ENCODE data around the gene TTC39C.

The TTC39C gene

DNA sequence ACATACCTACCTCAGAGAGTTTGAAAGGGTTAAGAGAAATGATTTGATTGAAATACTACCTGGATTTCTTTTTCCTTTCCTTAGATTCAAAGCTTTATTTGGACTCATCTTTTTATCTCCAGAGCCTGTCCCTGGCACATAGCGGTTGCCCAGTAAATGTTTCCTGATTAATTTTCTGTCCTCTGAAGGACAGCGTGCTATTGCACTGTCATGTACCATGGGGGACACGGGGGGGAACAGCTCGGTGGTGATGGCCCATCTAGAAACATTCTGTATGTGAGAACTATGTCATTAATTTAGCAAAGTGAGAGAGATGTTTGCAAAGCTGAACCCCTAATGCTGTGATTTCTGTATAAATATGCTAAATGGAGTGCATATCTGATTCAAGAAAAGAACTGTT, 97.9 kb downstream of the TTC39C start:
- TF ChIP-seq YY1 (IDR thresholded peaks at IDR 0.05; ENCODE audit: low read depth), result no peak
- TF ChIP-seq CEBPB (IDR thresholded peaks at IDR 0.05), result no peak
- TF ChIP-seq NFIC (IDR thresholded peaks at IDR 0.05), result no peak
- TF ChIP-seq CREB1 (IDR thresholded peaks at IDR 0.05; ENCODE audit: low read depth), result no peak
- TF ChIP-seq TAF1 (IDR thresholded peaks at IDR 0.05; ENCODE audit: low read depth), result no peak
- TF ChIP-seq, protein P1, sequence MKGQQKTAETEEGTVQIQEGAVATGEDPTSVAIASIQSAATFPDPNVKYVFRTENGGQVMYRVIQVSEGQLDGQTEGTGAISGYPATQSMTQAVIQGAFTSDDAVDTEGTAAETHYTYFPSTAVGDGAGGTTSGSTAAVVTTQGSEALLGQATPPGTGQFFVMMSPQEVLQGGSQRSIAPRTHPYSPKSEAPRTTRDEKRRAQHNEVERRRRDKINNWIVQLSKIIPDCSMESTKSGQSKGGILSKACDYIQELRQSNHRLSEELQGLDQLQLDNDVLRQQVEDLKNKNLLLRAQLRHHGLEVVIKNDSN (IDR thresholded peaks at IDR 0.05), result no peak
- TF ChIP-seq, protein P2, sequence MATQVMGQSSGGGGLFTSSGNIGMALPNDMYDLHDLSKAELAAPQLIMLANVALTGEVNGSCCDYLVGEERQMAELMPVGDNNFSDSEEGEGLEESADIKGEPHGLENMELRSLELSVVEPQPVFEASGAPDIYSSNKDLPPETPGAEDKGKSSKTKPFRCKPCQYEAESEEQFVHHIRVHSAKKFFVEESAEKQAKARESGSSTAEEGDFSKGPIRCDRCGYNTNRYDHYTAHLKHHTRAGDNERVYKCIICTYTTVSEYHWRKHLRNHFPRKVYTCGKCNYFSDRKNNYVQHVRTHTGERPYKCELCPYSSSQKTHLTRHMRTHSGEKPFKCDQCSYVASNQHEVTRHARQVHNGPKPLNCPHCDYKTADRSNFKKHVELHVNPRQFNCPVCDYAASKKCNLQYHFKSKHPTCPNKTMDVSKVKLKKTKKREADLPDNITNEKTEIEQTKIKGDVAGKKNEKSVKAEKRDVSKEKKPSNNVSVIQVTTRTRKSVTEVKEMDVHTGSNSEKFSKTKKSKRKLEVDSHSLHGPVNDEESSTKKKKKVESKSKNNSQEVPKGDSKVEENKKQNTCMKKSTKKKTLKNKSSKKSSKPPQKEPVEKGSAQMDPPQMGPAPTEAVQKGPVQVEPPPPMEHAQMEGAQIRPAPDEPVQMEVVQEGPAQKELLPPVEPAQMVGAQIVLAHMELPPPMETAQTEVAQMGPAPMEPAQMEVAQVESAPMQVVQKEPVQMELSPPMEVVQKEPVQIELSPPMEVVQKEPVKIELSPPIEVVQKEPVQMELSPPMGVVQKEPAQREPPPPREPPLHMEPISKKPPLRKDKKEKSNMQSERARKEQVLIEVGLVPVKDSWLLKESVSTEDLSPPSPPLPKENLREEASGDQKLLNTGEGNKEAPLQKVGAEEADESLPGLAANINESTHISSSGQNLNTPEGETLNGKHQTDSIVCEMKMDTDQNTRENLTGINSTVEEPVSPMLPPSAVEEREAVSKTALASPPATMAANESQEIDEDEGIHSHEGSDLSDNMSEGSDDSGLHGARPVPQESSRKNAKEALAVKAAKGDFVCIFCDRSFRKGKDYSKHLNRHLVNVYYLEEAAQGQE (IDR thresholded peaks at IDR 0.05; ENCODE audit: low read depth), result no peak
- TF ChIP-seq, protein P3, sequence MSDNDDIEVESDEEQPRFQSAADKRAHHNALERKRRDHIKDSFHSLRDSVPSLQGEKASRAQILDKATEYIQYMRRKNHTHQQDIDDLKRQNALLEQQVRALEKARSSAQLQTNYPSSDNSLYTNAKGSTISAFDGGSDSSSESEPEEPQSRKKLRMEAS (IDR thresholded peaks at IDR 0.05), result no peak
- no peak for TF ChIP-seq EP300 (IDR thresholded peaks at IDR 0.05; ENCODE audit: borderline replicate concordance)
- TF ChIP-seq TCF12 (IDR thresholded peaks at IDR 0.05; ENCODE audit: low read depth), result no peak
- no peak for TF ChIP-seq RAD21 (IDR thresholded peaks at IDR 0.05; ENCODE audit: low read depth)
- TF ChIP-seq EGR1 (IDR thresholded peaks at IDR 0.05), result no peak
- no peak for TF ChIP-seq ZBTB7A (IDR thresholded peaks at IDR 0.05; ENCODE audit: low read depth)
- no peak for TF ChIP-seq TEAD4 (IDR thresholded peaks at IDR 0.05)
- no peak for TF ChIP-seq FOXM1 (IDR thresholded peaks at IDR 0.05; ENCODE audit: borderline replicate concordance, low read depth)

DNA sequence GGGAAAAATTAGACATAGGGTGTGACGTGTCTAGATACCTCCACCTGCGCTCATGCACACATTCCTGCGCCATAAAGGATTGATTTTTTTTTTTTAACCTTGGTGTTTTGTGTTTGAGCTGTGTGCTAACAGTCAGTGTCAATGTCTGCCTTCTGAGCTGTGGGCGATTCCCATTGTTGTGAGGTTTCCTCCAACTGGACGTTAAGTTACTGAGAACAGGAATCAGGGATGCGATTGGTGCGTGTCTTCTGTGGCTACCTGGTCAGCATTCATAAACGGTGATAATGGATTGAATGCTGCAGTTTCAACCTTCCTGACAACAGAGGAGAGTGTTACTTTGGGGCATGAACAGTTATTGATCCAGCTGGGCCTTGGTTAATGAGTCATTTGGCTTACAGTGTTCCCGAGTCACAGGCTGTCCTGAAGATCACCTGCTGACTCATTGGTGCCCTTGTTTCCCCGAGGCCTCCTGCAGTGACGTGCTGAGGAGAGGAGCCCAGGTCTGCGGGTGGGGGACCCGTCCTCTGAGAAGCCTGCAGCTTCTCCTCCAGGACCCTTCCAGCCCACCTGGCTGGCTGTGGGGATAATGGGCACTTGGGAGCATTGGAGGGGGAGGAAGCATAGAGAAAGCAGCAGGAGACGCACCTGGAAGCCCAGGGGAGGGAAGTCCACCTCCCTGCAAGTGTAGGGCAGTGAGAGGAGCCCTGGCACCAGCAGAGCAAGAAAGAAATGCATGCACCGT, 98.5 kb downstream of the TTC39C start:
- TF ChIP-seq, protein P2 (IDR thresholded peaks at IDR 0.05; ENCODE audit: low read depth), result no peak
- TF ChIP-seq RAD21 (IDR thresholded peaks at IDR 0.05; ENCODE audit: low read depth), result no peak
- TF ChIP-seq, protein P1 (IDR thresholded peaks at IDR 0.05), result no peak
- TF ChIP-seq YY1 (IDR thresholded peaks at IDR 0.05; ENCODE audit: low read depth), result no peak
- no peak for TF ChIP-seq TCF12 (IDR thresholded peaks at IDR 0.05; ENCODE audit: low read depth)

DNA sequence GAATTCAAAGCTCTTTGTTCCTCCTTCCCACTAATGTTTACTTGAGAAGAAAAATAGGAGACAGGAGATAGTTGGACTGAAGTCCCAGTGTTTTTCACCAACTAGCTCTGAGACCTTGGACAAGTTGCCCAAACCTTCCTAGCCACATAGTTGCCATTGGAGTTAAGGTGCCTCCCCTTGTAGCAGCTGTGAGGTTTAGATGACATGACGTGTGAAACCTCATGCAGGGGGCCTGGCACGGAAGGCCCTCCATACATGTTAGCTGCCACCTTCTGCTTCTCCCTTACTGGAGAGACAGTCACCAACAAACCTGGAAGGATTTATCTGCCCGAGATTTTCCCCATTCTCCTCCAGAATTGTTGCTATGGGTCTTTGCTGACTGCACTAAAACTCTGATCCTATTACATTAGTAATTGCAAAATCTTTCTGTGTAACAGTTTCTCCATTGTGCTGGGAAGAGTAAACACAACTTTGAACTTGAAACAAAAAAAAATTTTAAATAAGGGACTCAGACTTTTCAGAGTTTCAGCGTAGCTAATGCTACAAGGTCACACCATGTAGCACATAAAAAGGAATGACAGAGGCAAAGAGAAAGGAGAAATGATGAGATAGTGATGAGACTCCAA, 100.5 kb downstream of the TTC39C start:
- TF ChIP-seq RAD21 (IDR thresholded peaks at IDR 0.05; ENCODE audit: low read depth) (no peak), CEBPB (IDR thresholded peaks at IDR 0.05) (no peak), CREB1 (IDR thresholded peaks at IDR 0.05; ENCODE audit: low read depth) (no peak), YY1 (IDR thresholded peaks at IDR 0.05; ENCODE audit: low read depth) (no peak), TAF1 (IDR thresholded peaks at IDR 0.05; ENCODE audit: low read depth) (no peak)
- TF ChIP-seq, protein P1 (IDR thresholded peaks at IDR 0.05), result no peak

DNA sequence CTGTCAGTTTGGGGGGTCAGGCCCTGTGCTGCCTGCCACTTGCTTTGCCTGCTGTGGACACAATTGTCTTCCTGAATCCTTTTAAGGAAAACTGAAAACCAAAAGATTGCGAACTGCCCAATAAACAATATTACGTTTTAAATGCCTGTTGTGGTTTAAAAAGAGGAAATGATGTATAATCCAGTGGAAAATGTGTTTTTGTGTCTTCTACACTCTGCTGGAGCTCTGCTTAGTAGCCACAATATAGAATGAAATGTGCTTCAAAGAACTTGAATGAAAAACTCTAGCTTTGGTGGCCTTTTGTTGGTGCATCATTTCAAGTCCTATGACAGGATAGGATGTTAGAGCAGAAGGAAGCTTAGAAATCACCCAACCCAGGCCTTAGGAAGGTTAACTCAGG, 101.1 kb downstream of the TTC39C start:
- no peak for TF ChIP-seq EP300 (IDR thresholded peaks at IDR 0.05; ENCODE audit: borderline replicate concordance)
- no peak for TF ChIP-seq NFIC (IDR thresholded peaks at IDR 0.05)
- TF ChIP-seq, protein P2 (IDR thresholded peaks at IDR 0.05; ENCODE audit: low read depth), result no peak
- no peak for TF ChIP-seq RAD21 (IDR thresholded peaks at IDR 0.05; ENCODE audit: low read depth)
- TF ChIP-seq YY1 (IDR thresholded peaks at IDR 0.05; ENCODE audit: low read depth), result no peak
- TF ChIP-seq, protein P3 (IDR thresholded peaks at IDR 0.05), result no peak
- TF ChIP-seq ZBTB7A (IDR thresholded peaks at IDR 0.05; ENCODE audit: low read depth), result no peak
- TF ChIP-seq TAF1 (IDR thresholded peaks at IDR 0.05; ENCODE audit: low read depth), result no peak
- no peak for TF ChIP-seq CREB1 (IDR thresholded peaks at IDR 0.05; ENCODE audit: low read depth)
- no peak for TF ChIP-seq TEAD4 (IDR thresholded peaks at IDR 0.05)
- no peak for TF ChIP-seq CEBPB (IDR thresholded peaks at IDR 0.05)
- TF ChIP-seq FOXM1 (IDR thresholded peaks at IDR 0.05; ENCODE audit: borderline replicate concordance, low read depth), result no peak
- no peak for TF ChIP-seq TCF12 (IDR thresholded peaks at IDR 0.05; ENCODE audit: low read depth)
- no peak for TF ChIP-seq EGR1 (IDR thresholded peaks at IDR 0.05)
- TF ChIP-seq, protein P1 (IDR thresholded peaks at IDR 0.05), result no peak

Data from Ishikawa (cell line).